ENCODE data around the gene EFCAB12. TPM values are rescaled to one million over a fixed set of nuclear protein-coding genes. Genes with fewer than 3 reads are reported as not detected.

The EFCAB12 gene
- total RNA-seq, 6 donors from 2014 or later, result 0.72 to 10.5 (median 5.1) TPM

GRCh38 chr3:129419476-129419875, 9.0 kb downstream of the EFCAB12 start:
- no peak overlapping the region for H3K27ac ChIP-seq
- WGBS, 2 donors, result 82 to 88% methylated on average over 4 of the region's 4 CpGs
- TF ChIP-seq CTCF (IDR thresholded peaks at IDR 0.05) (no peak), POLR2AphosphoS5 (IDR thresholded peaks at IDR 0.05) (no peak), POLR2A (IDR thresholded peaks at IDR 0.05) (no peak), EP300 (IDR thresholded peaks at IDR 0.05) (no peak)

DNA sequence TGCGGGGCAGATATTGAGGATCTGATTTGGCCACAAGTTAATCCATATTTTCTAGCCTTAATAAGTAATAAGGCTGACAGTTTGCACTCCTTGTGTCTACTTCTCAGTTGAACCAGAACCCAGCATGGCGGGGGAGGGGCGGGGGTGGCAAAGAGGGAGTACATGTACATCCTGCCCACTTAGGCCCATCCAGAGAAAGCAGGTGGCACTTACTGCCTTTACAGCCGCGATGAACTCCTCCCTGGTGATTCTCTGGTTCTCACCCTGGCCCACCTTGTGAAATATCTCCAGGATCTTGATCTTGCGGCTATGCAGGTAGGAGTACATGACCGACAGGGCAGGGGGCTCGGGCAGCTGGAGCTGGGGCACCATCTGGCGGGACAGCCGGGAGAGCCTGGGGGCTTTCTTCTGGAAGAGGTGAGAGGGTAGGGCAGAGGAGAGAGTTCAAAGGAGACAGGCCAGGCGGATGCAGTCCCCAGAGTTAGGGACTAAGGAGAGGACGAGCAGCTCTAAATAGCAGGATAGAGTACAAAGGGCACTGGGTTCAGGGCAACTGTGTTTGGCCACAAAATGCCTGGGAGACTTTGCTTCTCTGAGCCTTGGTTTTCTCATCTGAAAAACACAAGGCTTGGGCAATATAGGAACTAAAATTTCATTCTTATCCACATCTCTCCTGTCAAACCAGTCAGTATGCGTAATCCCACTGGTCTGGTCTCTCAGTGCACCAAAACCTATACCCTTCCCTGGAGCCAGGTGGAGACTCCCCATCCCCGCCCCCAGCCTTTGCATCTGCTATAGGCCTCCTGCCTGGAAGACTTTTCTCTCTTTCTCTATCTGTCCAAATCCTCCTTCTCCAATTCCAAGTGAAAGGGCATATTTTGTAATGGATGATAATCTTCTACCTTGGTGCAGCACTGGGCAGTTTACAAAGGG, 10.1 kb downstream of the EFCAB12 start:
- H3K4me3 ChIP-seq, result no peak overlapping the region
- peaks cover 0 to 4% (median 0%) of the 10 kb centered on the region in 4 donors for H3K4me1 ChIP-seq
- no peak for ATAC-seq (ENCODE audit: low FRiP score in 2 of 2)
- WGBS, 2 donors, result 91 to 92% methylated on average over 14 of the region's 14 CpGs
- H3K9me3 ChIP-seq, result no peaks in the 10 kb centered on the region
- DNase-seq, result no peak
- H3K27me3 ChIP-seq, result no peaks in the 10 kb centered on the region
- H3K27ac ChIP-seq, result peak overlapping the region in 3 of 4 donors; percentile 13 to 49 (median 41)
- no peaks in the 10 kb centered on the region for H3K36me3 ChIP-seq
- TF ChIP-seq POLR2A (IDR thresholded peaks at IDR 0.05), result no peak
- no peak for TF ChIP-seq EP300 (IDR thresholded peaks at IDR 0.05)
- no peak for TF ChIP-seq CTCF (IDR thresholded peaks at IDR 0.05)
- no peak for TF ChIP-seq POLR2AphosphoS5 (IDR thresholded peaks at IDR 0.05)

More at GRCh38 chr3:129419476-129419875, 9.0 kb downstream of the EFCAB12 start:
- no peaks in the 10 kb centered on the region for H3K27me3 ChIP-seq
- no peak overlapping the region for H3K4me3 ChIP-seq
- no peaks in the 10 kb centered on the region for H3K36me3 ChIP-seq
- no peak for DNase-seq
- H3K9me3 ChIP-seq, result no peaks in the 10 kb centered on the region
- H3K4me1 ChIP-seq, result peaks cover 0 to 7% (median 2%) of the 10 kb centered on the region in 4 donors
- ATAC-seq (ENCODE audit: low FRiP score in 2 of 2), result no peak

- peak in 1 of 2 donors; percentile 46 for ATAC-seq (ENCODE audit: low FRiP score in 2 of 2)
- H3K4me1 ChIP-seq, result peaks cover 0 to 4% (median 0%) of the 10 kb centered on the region in 4 donors
Observed at GRCh38 chr3:129417326-129417725, 11.1 kb downstream of the EFCAB12 start.

GRCh38 chr3:129416415-129416814, 12.0 kb downstream of the EFCAB12 start:
- Histone ChIP-seq H3K27ac (peak overlapping the region in 1 of 4 donors; percentile 37), H3K9me3 (no peaks in the 10 kb centered on the region), H3K4me3 (no peak overlapping the region), H3K36me3 (no peaks in the 10 kb centered on the region), H3K4me1 (peaks cover 0 to 4% (median 0%) of the 10 kb centered on the region in 4 donors), H3K27me3 (no peaks in the 10 kb centered on the region)
- DNase-seq (no peak), ATAC-seq (ENCODE audit: low FRiP score in 2 of 2) (no peak)
- 63 to 91% methylated on average over 4 of the region's 4 CpGs for WGBS, 2 donors
- TF ChIP-seq CTCF (IDR thresholded peaks at IDR 0.05) (no peak), POLR2AphosphoS5 (IDR thresholded peaks at IDR 0.05) (no peak), POLR2A (IDR thresholded peaks at IDR 0.05) (no peak), EP300 (IDR thresholded peaks at IDR 0.05) (no peak)

More at GRCh38 chr3:129417326-129417725, 11.1 kb downstream of the EFCAB12 start:
- H3K4me3 ChIP-seq, result no peak overlapping the region
- no peaks in the 10 kb centered on the region for H3K36me3 ChIP-seq
- H3K27me3 ChIP-seq, result no peaks in the 10 kb centered on the region
- TF ChIP-seq POLR2AphosphoS5 (IDR thresholded peaks at IDR 0.05) (no peak), POLR2A (IDR thresholded peaks at IDR 0.05) (no peak), EP300 (IDR thresholded peaks at IDR 0.05) (no peak), CTCF (IDR thresholded peaks at IDR 0.05) (no peak)
- DNase-seq, result no peak
- WGBS, 2 donors, result 13 to 50% methylated on average over 1 of the region's 1 CpG
- H3K9me3 ChIP-seq, result no peaks in the 10 kb centered on the region
- peak overlapping the region in 3 of 4 donors; percentile 13 to 49 (median 41) for H3K27ac ChIP-seq
